GM18505 (cell line): Measurements from ENCODE around the gene LZTS2.

ENCODE experiments used
- ATAC-seq: cut with Tn5 transposase; IDR thresholded peaks from one replicate; pipeline ENCODE4 v1.9.1; 2021; ENCODE audit not compliant: unreplicated experiment
- POLR2A ChIP-seq: IDR thresholded peaks from 4 replicates; pipeline ENCODE4 v1.6.1; 2011; ENCODE audit warnings: borderline replicate concordance; ENCODE audit not compliant: insufficient read depth, insufficient read length; ENCODE audit errors: extremely low read depth

Gene LZTS2

GRCh38 chr10:101020427-101021075, 20.9 kb downstream of the LZTS2 start:
- ATAC-seq = no peak

GRCh38 chr10:101021239-101021638, 21.6 kb downstream of the LZTS2 start:
- no peak for TF ChIP-seq POLR2A
- ATAC-seq = no peak

More at GRCh38 chr10:101020427-101021075, 20.9 kb downstream of the LZTS2 start:
- no peak for TF ChIP-seq POLR2A

- no peak for TF ChIP-seq POLR2A
- no peak for ATAC-seq
These were observed 22.2 kb downstream of the LZTS2 start for GRCh38 chr10:101021692-101022251.

GRCh38 chr10:101022967-101023705, 23.5 kb downstream of the LZTS2 start:
- no peak for ATAC-seq
- no peak for TF ChIP-seq POLR2A

- no peak for ATAC-seq
- TF ChIP-seq POLR2A = no peak
These were observed 27.6 kb downstream of the LZTS2 start for GRCh38 chr10:101027106-101027720.

GRCh38 chr10:101028446-101029337, 29.1 kb downstream of the LZTS2 start:
- ATAC-seq = no peak
- TF ChIP-seq POLR2A = no peak

GRCh38 chr10:101029520-101030295, 30.1 kb downstream of the LZTS2 start:
- no peak for ATAC-seq
- no peak for TF ChIP-seq POLR2A

- TF ChIP-seq POLR2A = no peak
- ATAC-seq = no peak
These were observed 31.0 kb downstream of the LZTS2 start for GRCh38 chr10:101030496-101031127.

GRCh38 chr10:101031128-101031795, 31.7 kb downstream of the LZTS2 start, which contains the start of the genes PDZD7 and SFXN3:
PDZD7 (minus strand) TSS chr10:101031129; CDS start chr10:101030219, 910 bp downstream.
SFXN3 (plus strand) TSS chr10:101031234; CDS start chr10:101034695, 3,461 bp downstream.
- TF ChIP-seq POLR2A = no peak
- peak; percentile 85 for ATAC-seq

- TF ChIP-seq POLR2A = no peak
- ATAC-seq = no peak
These were observed 32.4 kb downstream of the LZTS2 start for GRCh38 chr10:101031796-101032636.
